ENCODE results near the gene TEX54. TPM values are rescaled to one million over a fixed set of nuclear protein-coding genes. Genes with fewer than 3 reads are reported as not detected.

TEX54 gene
- total RNA-seq, 5 donors from 2014 or later (not counting 1 experiment from before 2014, with no cell fraction given): not detected

DNA sequence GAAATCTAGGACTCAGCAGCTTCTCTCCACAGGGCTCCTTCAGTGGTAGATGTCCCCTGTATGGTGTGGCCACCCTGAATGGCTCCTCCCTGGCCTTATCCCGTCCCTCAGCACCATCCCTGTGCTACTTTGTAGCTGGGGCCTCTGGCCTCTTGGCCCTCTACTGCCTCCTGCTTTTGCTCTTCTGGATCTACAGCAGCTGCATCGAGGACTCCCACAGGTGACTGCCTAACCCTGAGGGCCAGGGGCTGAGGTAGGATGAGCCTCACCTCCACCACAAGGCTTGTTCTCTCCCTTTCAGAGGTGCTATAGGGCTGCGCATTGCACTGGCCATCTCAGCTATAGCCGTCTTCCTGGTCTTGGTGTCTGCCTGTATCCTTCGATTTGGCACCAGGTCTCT is 43.6 kb downstream of the TEX54 start:
- no peak for ATAC-seq (replicated peaks in 1 of 4)
- 71% methylated on average over 1 of the region's 5 CpGs for WGBS (ENCODE audit: insufficient coverage)

GRCh38 chr11:62787005-62787759 is 45.5 kb downstream of the TEX54 start, which contains the start of gene TMEM179B:
Gene TMEM179B (plus strand): TSS chr11:62787402. CDS start chr11:62787432, 30 bp downstream.
- peak; percentile 70 to 78 (median 74) for ATAC-seq (replicated peaks in 1 of 4)
- H3K4me1 Mint-ChIP-seq: peaks cover 37 to 49% (median 46%) of the 10 kb centered on the region in 3 donors

More for the DNA sequence above, 43.6 kb downstream of the TEX54 start:
- H3K27me3 Mint-ChIP-seq: no peaks in the 10 kb centered on the region
- DNase-seq: no peak
- H3K4me3 Mint-ChIP-seq: peak overlapping the region; percentile 91 to 93 (median 91)
- Histone ChIP-seq H3K4me1 (ENCODE audit: control insufficient read depth in 1 of 2, extremely low read depth in 1 of 2, insufficient read depth in 2 of 2, low read length in 2 of 2) (peaks cover 21 to 58% of the 10 kb centered on the region in 2 experiments), H3K27ac (ENCODE audit: low read length) (no peak overlapping the region), H3K27me3 (replicated peaks in 1 of 2; ENCODE audit: control insufficient read depth in 2 of 2, extremely low read depth in 1 of 2, insufficient read depth in 2 of 2, low read length in 1 of 2) (no peaks in the 10 kb centered on the region), H3K4me3 (ENCODE audit: control insufficient read depth in 1 of 2, extremely low read depth in 1 of 2, low read length in 1 of 2) (no peak overlapping the region), H3K36me3 (ENCODE audit: control insufficient read depth in 2 of 2, extremely low read depth in 1 of 2, insufficient read depth in 1 of 2, low read length in 1 of 2) (peaks cover 4 to 36% of the 10 kb centered on the region in 2 donors), H3K9me3 (no peaks in the 10 kb centered on the region)
- ChIA-PET POLR2A (interaction anchor here (0.6 to 4.0 kb wide), 5 partner anchors 10 to 66 kb away, joined by 3 to 23 read pairs (median 3); partner anchors contain the start of gene TAF6L (in 1 of the 2)), CTCF (interaction anchor here (0.6 to 1.2 kb wide), 3 partner anchors 59 to 73 kb away, joined by 3 to 9 read pairs (median 4); no protein-coding TSS in a partner anchor)
- peak overlapping the region; percentile 94 to 96 for H3K27ac Mint-ChIP-seq
- H3K9me3 Mint-ChIP-seq: no peaks in the 10 kb centered on the region
- H3K36me3 Mint-ChIP-seq: peaks cover 18% of the 10 kb centered on the region
- peaks cover 45 to 55% (median 51%) of the 10 kb centered on the region in 3 donors for H3K4me1 Mint-ChIP-seq

GRCh38 chr11:62786318-62787004 is 46.2 kb downstream of the TEX54 start:
- ATAC-seq (replicated peaks in 1 of 4): peak; percentile 69 to 76 (median 72)
- Mint-ChIP-seq H3K9me3 (no peaks in the 10 kb centered on the region), H3K4me3 (peak overlapping the region; percentile 82 to 91 (median 85)), H3K4me1 (peaks cover 34 to 45% (median 42%) of the 10 kb centered on the region in 3 donors), H3K27ac (peak overlapping the region; percentile 93 to 95), H3K27me3 (no peaks in the 10 kb centered on the region), H3K36me3 (peaks cover 16% of the 10 kb centered on the region)
- WGBS (ENCODE audit: insufficient coverage): 2% methylated on average over 51 of the region's 51 CpGs
- DNase-seq: peak; percentile 55 to 91 (median 76)
- ChIA-PET CTCF (interaction anchor here (0.6 to 3.4 kb wide), 26 partner anchors 12 to 362 kb away, joined by 3 to 32 read pairs (median 4); partner anchors contain the start of genes C11orf98 (in 1 of the 2), CSKMT (in 1 of the 2), HNRNPUL2 (in 1 of the 2) and NXF1 (in 1 of the 2)), POLR2A (interaction anchor here (0.6 to 4.0 kb wide), 10 partner anchors 14 to 121 kb away, joined by 3 to 23 read pairs (median 5); partner anchors contain the start of genes C11orf98 (in 1 of the 2), CSKMT (in 1 of the 2), HNRNPUL2 (in 1 of the 2) and STX5 (in 1 of the 2))
- Histone ChIP-seq H3K27me3 (replicated peaks in 1 of 2; ENCODE audit: control insufficient read depth in 2 of 2, extremely low read depth in 1 of 2, insufficient read depth in 2 of 2, low read length in 1 of 2) (no peaks in the 10 kb centered on the region), H3K4me1 (ENCODE audit: control insufficient read depth in 1 of 2, extremely low read depth in 1 of 2, insufficient read depth in 2 of 2, low read length in 2 of 2) (peaks cover 14 to 44% of the 10 kb centered on the region in 2 experiments), H3K36me3 (ENCODE audit: control insufficient read depth in 2 of 2, extremely low read depth in 1 of 2, insufficient read depth in 1 of 2, low read length in 1 of 2) (peaks cover 10 to 29% of the 10 kb centered on the region in 2 donors), H3K4me3 (ENCODE audit: control insufficient read depth in 1 of 2, extremely low read depth in 1 of 2, low read length in 1 of 2) (peak overlapping the region; percentile 85 to 96), H3K9me3 (no peaks in the 10 kb centered on the region), H3K27ac (ENCODE audit: low read length) (peak overlapping the region; percentile 61)

More at GRCh38 chr11:62787005-62787759, 45.5 kb downstream of the TEX54 start, which contains the start of gene TMEM179B:
- H3K36me3 ChIP-seq (ENCODE audit: control insufficient read depth in 2 of 2, extremely low read depth in 1 of 2, insufficient read depth in 1 of 2, low read length in 1 of 2): peaks cover 7 to 27% of the 10 kb centered on the region in 2 donors
- peaks cover 18% of the 10 kb centered on the region for H3K36me3 Mint-ChIP-seq
- POLR2A ChIA-PET: interaction anchor here (1.0 to 4.0 kb wide), 8 partner anchors 9 to 122 kb away, joined by 3 to 23 read pairs (median 5); partner anchors contain the start of genes C11orf98 (in 1 of the 2), CSKMT (in 1 of the 2), HNRNPUL2 (in 1 of the 2) and STX5 (in 1 of the 2)
- WGBS (ENCODE audit: insufficient coverage): under 1% methylated on average over 88 of the region's 88 CpGs
- H3K4me3 ChIP-seq (ENCODE audit: control insufficient read depth in 1 of 2, extremely low read depth in 1 of 2, low read length in 1 of 2): peak within 1 kb of the TSS; percentile 85 to 96
- H3K27me3 Mint-ChIP-seq: no peaks in the 10 kb centered on the region
- H3K4me1 ChIP-seq (ENCODE audit: control insufficient read depth in 1 of 2, extremely low read depth in 1 of 2, insufficient read depth in 2 of 2, low read length in 2 of 2): peaks cover 15 to 48% of the 10 kb centered on the region in 2 experiments
- CTCF ChIA-PET: interaction anchor here (0.6 to 3.4 kb wide), 19 partner anchors 13 to 362 kb away, joined by 3 to 32 read pairs (median 5); partner anchors contain the start of genes ZBTB3 (in 2 of the 2), HNRNPUL2 (in 1 of the 2), NXF1 (in 1 of the 2) and SLC3A2 (in 1 of the 2)
- peak; percentile 93 to 100 (median 97) for DNase-seq
- H3K27ac Mint-ChIP-seq: peak within 1 kb of the TSS; percentile 95 to 96
- peak within 1 kb of the TSS; percentile 91 to 93 (median 91) for H3K4me3 Mint-ChIP-seq
- H3K9me3 ChIP-seq: no peaks in the 10 kb centered on the region
- no peaks in the 10 kb centered on the region for H3K27me3 ChIP-seq (replicated peaks in 1 of 2; ENCODE audit: control insufficient read depth in 2 of 2, extremely low read depth in 1 of 2, insufficient read depth in 2 of 2, low read length in 1 of 2)
- no peaks in the 10 kb centered on the region for H3K9me3 Mint-ChIP-seq
- H3K27ac ChIP-seq (ENCODE audit: low read length): peak within 1 kb of the TSS; percentile 77

GRCh38 chr11:62782753-62783152 is 49.9 kb downstream of the TEX54 start:
- POLR2A ChIA-PET: no interaction called here
- H3K9me3 ChIP-seq: no peaks in the 10 kb centered on the region
- CTCF ChIA-PET: no interaction called here

More at GRCh38 chr11:62782753-62783152, 49.9 kb downstream of the TEX54 start:
- Histone ChIP-seq H3K4me1 (ENCODE audit: control insufficient read depth in 1 of 2, extremely low read depth in 1 of 2, insufficient read depth in 2 of 2, low read length in 2 of 2) (peaks cover 7 to 12% of the 10 kb centered on the region in 2 experiments), H3K27ac (ENCODE audit: low read length) (no peak overlapping the region), H3K36me3 (ENCODE audit: control insufficient read depth in 2 of 2, extremely low read depth in 1 of 2, insufficient read depth in 1 of 2, low read length in 1 of 2) (peaks cover 11 to 17% of the 10 kb centered on the region in 2 donors), H3K4me3 (ENCODE audit: control insufficient read depth in 1 of 2, extremely low read depth in 1 of 2, low read length in 1 of 2) (no peak overlapping the region), H3K27me3 (replicated peaks in 1 of 2; ENCODE audit: control insufficient read depth in 2 of 2, extremely low read depth in 1 of 2, insufficient read depth in 2 of 2, low read length in 1 of 2) (no peaks in the 10 kb centered on the region)
- Mint-ChIP-seq H3K9me3 (no peaks in the 10 kb centered on the region), H3K27me3 (no peaks in the 10 kb centered on the region), H3K36me3 (peaks cover 16% of the 10 kb centered on the region), H3K4me3 (no peak overlapping the region), H3K4me1 (peaks cover under 1 to 14% (median 11%) of the 10 kb centered on the region in 3 donors), H3K27ac (peak overlapping the region in 1 of 2 donors; percentile 6)
- DNase-seq (no peak), ATAC-seq (replicated peaks in 1 of 4) (no peak)
- WGBS (ENCODE audit: insufficient coverage): 100% methylated on average over 4 of the region's 7 CpGs

Other genes with a start within 250 kb of the TEX54 start
- 10 to 100 TPM; 35.2 to 56.0 (median 42.9) TPM for gene TUT1, start 241.3 kb downstream of the TEX54 start, total RNA-seq
- 100 to 1,000 TPM; 151 to 185 (median 184) TPM for gene MTA2, start 231.0 kb downstream of the TEX54 start, total RNA-seq
- 100 to 1,000 TPM; 160 to 372 (median 328) TPM for gene EML3, start 220.1 kb downstream of the TEX54 start, total RNA-seq
- 1 to 10 TPM; 1.6 to 4.5 (median 3.5) TPM for gene ROM1, start 219.6 kb downstream of the TEX54 start, total RNA-seq
- 10 to 100 TPM; 59.0 to 94.5 (median 90.5) TPM for gene B3GAT3, start 210.9 kb downstream of the TEX54 start, total RNA-seq
- gene GANAB, start 186.2 kb downstream of the TEX54 start, total RNA-seq: 100 to 1,000 TPM; 216 to 278 (median 257) TPM
- gene INTS5, start 179.5 kb downstream of the TEX54 start, total RNA-seq: 10 to 100 TPM; 14.4 to 39.0 (median 34.8) TPM
- gene C11orf98, start 167.6 kb downstream of the TEX54 start, total RNA-seq: 10 to 100 TPM; 28.3 to 62.6 (median 54.8) TPM
- gene CSKMT, start 167.5 kb downstream of the TEX54 start, total RNA-seq: 10 to 100 TPM; 14.8 to 35.6 (median 27.4) TPM
- gene UQCC3, start 161.2 kb downstream of the TEX54 start, total RNA-seq: 1 to 10 TPM; 2.7 to 9.3 (median 8.1) TPM
- gene LBHD1, start 160.6 kb downstream of the TEX54 start, total RNA-seq: 10 to 100 TPM; 15.5 to 24.7 (median 20.7) TPM
- gene UBXN1, start 153.8 kb downstream of the TEX54 start, total RNA-seq: 100 to 1,000 TPM; 180 to 199 (median 196) TPM
- under 1 TPM in 4 of 5 donors, not detected in 1; 0.14 to 0.29 (median 0.19) TPM for gene LRRN4CL, start 143.3 kb downstream of the TEX54 start, total RNA-seq
- gene BSCL2, start 125.4 kb downstream of the TEX54 start, total RNA-seq: 10 to 100 TPM; 21.9 to 43.7 (median 37.3) TPM
- gene GNG3, start 125.2 kb downstream of the TEX54 start, total RNA-seq: not detected
- 10 to 100 TPM; 45.8 to 67.8 (median 62.7) TPM for gene HNRNPUL2, start 105.4 kb downstream of the TEX54 start, total RNA-seq
- gene TTC9C, start 104.4 kb downstream of the TEX54 start, total RNA-seq: 10 to 100 TPM; 15.4 to 54.5 (median 44.6) TPM
- 10 to 100 TPM in 3 of 5 donors, 1 to 10 TPM in 2; 5.9 to 24.6 (median 22.9) TPM for gene ZBTB3, start 78.7 kb downstream of the TEX54 start, total RNA-seq
- gene POLR2G, start 71.3 kb downstream of the TEX54 start, total RNA-seq: 10 to 100 TPM; 65.6 to 84.8 (median 76.1) TPM
- 10 to 100 TPM; 15.1 to 29.5 (median 29.0) TPM for gene TAF6L, start 61.4 kb downstream of the TEX54 start, total RNA-seq
- gene TMEM179B, start 45.4 kb downstream of the TEX54 start, total RNA-seq: 10 to 100 TPM; 27.7 to 53.3 (median 46.5) TPM
- 10 to 100 TPM; 11.2 to 27.6 (median 23.0) TPM for gene TMEM223, start 40.8 kb downstream of the TEX54 start, total RNA-seq
- gene NXF1, start 27.4 kb downstream of the TEX54 start, total RNA-seq: 100 to 1,000 TPM; 160 to 321 (median 169) TPM
- 100 to 1,000 TPM in 2 of 5 donors, 10 to 100 TPM in 3; 49.3 to 132 (median 58.0) TPM for gene STX5, start 790 bp downstream of the TEX54 start, total RNA-seq
- 100 to 1,000 TPM in 4 of 5 donors, 10 to 100 TPM in 1; 91.3 to 239 (median 103) TPM for gene WDR74, start 6.7 kb upstream of the TEX54 start, total RNA-seq
- 100 to 1,000 TPM; 178 to 248 (median 237) TPM for gene SLC3A2, start 48.1 kb upstream of the TEX54 start, total RNA-seq
- gene CHRM1, start 88.5 kb upstream of the TEX54 start, total RNA-seq: not detected
- not detected for gene SLC22A6, start 152.1 kb upstream of the TEX54 start, total RNA-seq
- gene SLC22A8, start 183.0 kb upstream of the TEX54 start, total RNA-seq: not detected

Data from T-cell (primary cell).